Heart left ventricle (tissue), 16 donors: ENCODE measurements around the gene DDX6. TPM values are rescaled to one million over a fixed set of nuclear protein-coding genes. Genes with fewer than 3 reads are reported as not detected.

Source experiments
- ATAC-seq, 4 donors: fragments of 200-7000 bp; cut with Tn5 transposase; one replicate each; pipeline ENCODE4 v1.9.1; 2020 to 2022; ENCODE audit warnings: moderate library complexity in 4 of 4, mild to moderate bottlenecking in 3 of 4, moderate number of reproducible peaks in 1 of 4
- DNase-seq, 5 donors: peaks; one replicate each; pipeline ENCODE4 v3.0.0-alpha.2; 2020
- H3K27ac ChIP-seq, 12 donors: fragments of 200-600 bp; sonication (generic) in 4 of 12; one replicate each; pipeline versions ENCODE4 v1.5.0 to v1.8.0; 2016 to 2022; ENCODE audit warnings: mild to moderate bottlenecking in 2 of 12
- H3K27me3 ChIP-seq, 9 donors: fragments of 200-600 bp; sonication (generic) in 2 of 9; one replicate each; pipeline versions ENCODE4 v1.5.1 to v1.8.0; 2016 to 2022; ENCODE audit warnings: mild to moderate bottlenecking in 3 of 9
- H3K36me3 ChIP-seq, 9 donors: fragments of 200-600 bp; sonication (generic) in 2 of 9; one replicate each; pipeline versions ENCODE4 v1.5.0 to v1.8.0; 2018 to 2022; ENCODE audit warnings: mild to moderate bottlenecking in 2 of 9
- H3K4me1 ChIP-seq, 12 donors: fragments of 200-600 bp; sonication (generic) in 4 of 12; one replicate each; pipeline versions ENCODE4 v1.5.0 to v1.8.0; 2016 to 2022; ENCODE audit warnings: mild to moderate bottlenecking in 3 of 12
- H3K4me3 ChIP-seq, 12 donors: fragments of 200-600 bp; sonication (generic) in 4 of 12; one replicate each; pipeline versions ENCODE4 v1.5.0 to v1.8.0; 2017 to 2022; ENCODE audit warnings: mild to moderate bottlenecking in 9 of 12, moderate library complexity in 4 of 12
- H3K9me3 ChIP-seq, 12 donors: fragments of 200-600 bp; sonication (generic) in 4 of 12; one replicate each; pipeline versions ENCODE4 v1.5.0 to v1.8.0; 2016 to 2022; ENCODE audit warnings: mild to moderate bottlenecking in 1 of 12
- POLR2A ChIP-seq, 2 donors: fragments of 450-650 bp; IDR thresholded peaks; one replicate each; pipeline ENCODE4 v1.6.1; 2017; ENCODE audit warnings: antibody characterized with exemption in 2 of 2, mild to moderate bottlenecking in 2 of 2, moderate library complexity in 2 of 2
- WGBS, 4 donors: extraction: QIAGEN DNeasy Blood & Tissue Kit in 2 of 4; methylation state at CpG; one replicate each; pipeline versions ENCODE4 v1.1.5 to v1.1.7; 2013 to 2018; 5-methylcytosine and 5-hydroxymethylcytosine counted together
- intact Hi-C, 10 donors: fragments of 100-400 bp; cut with DNase I; formaldehyde crosslinking; loops; one replicate each; pipeline versions ENCODE4 v1.11.1 to v1.14.2; 2022
- polyA plus RNA-seq, 2 donors: library from polyadenylated mRNA; stranded (reverse); fragments of 200-250 nt; gene quantifications; one replicate each; pipeline ENCODE4 v1.2.3, GENCODE V29; 2013
- total RNA-seq, 9 donors: library from RNA; depleted of rRNA in 2 of 9; stranded (reverse); fragments of >200 nt in 2 of 9; fragmentation: NEBNext Ultra II Directional in 3 of 9; extraction: Animal tissue kit (Norgen Biotek cat#: 25700) in 3 of 9; gene quantifications; one replicate each; pipeline versions ENCODE4 v1.1.0 to v1.2.4, GENCODE V29; 2016 to 2023
- TF ChIP-seq, protein P1 (sequence below), 12 donors: fragments of 200-600 bp; sonication (generic) in 4 of 12; IDR thresholded peaks; one replicate each; pipeline versions ENCODE4 v1.5.0 to v1.8.0; 2018 to 2022; ENCODE audit warnings: antibody characterized with exemption in 12 of 12, mild to moderate bottlenecking in 5 of 12
- donor health status: ischemic (EF 13 %, LVEDD 7.1; RV severe dilation, severe dysfunction).
- donor health status: healthy with polysubstance abuse.
- donor health status: DM: no; HTN: yes; CAD: no.
- donor health status: DM: no; HTN: no; CAD: no.
- donor health status: ischemic (EF 25% LVEDD 6.9; RV normal size, moderate dysfunction).
- donor health status: ischemic (EF 25% LVEDD 5.7; RV mildly dilated, moderate dysfunction).
- donor health status: healthy.
- donor health status: DM: yes; HTN: yes; CAD: no.
- donor health status: ischemic (EF 35%, LVEDD 5.7; RV mildly dilated, moderate dysfunction).
- donor health status: nonischemic (EF 11% LVEDD 7.7; RV severe dilation, severe dysfunction).
- donor health status: DM: yes; HTN: yes; CAD: no.
- donor health status: PGD.
- donor health status: ischemic (EF 29% LVEDD 5.4; RV normal size, mild dysfunction).
- donor health status: nonischemic (EF 23%, LVEDD 6.1; RV moderate dilation, normal function).

The DDX6 gene
- total and polyA plus RNA-seq, 11 donors: 29.4 to 166 (median 110) TPM

DNA sequence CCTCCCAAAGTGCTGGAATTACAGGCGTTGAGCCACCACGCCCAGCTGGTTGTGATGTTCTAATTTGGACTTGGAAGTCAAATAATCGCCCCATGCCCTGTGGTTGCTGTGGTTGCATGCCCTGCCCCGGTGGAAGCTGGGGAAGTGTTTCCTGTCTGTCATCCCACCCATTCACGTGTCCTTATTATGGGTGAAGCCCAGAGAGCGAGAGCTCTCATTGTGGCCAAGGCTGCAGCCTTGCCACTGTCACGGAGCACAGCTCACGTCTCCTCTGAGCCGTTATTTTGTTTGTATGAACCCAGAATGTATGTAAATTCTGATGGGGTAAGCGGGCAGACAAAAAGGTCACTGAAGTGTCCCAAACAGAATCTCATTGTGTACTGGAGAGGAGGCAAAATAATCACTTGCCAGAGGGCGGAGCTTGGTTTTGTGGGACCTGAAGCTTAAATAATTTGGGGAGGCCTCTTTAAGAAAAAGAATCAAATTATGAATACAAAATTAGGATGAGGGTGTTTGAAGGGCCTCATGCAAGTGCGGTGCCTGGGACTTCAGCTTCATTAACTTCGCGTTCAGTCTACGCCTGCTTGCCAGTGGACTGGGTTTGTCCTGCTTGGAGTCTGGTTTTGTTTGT lies 85.7 kb downstream of the DDX6 start:
- Histone ChIP-seq H3K27ac (no peak overlapping the region), H3K27me3 (no peaks in the 10 kb centered on the region), H3K9me3 (peaks cover 0 to 7% (median 0%) of the 10 kb centered on the region in 12 donors), H3K4me3 (no peak overlapping the region), H3K36me3 (no peaks in the 10 kb centered on the region), H3K4me1 (peaks cover 0 to 18% (median 0%) of the 10 kb centered on the region in 12 donors)
- DNase-seq (peak in 1 of 5 donors; percentile 63), ATAC-seq (peak in 2 of 4 donors; percentile 34 to 53)
- 63 to 70% (median 68%) methylated on average over 15 of the region's 15 CpGs for WGBS, 4 donors
- TF ChIP-seq, protein P1, sequence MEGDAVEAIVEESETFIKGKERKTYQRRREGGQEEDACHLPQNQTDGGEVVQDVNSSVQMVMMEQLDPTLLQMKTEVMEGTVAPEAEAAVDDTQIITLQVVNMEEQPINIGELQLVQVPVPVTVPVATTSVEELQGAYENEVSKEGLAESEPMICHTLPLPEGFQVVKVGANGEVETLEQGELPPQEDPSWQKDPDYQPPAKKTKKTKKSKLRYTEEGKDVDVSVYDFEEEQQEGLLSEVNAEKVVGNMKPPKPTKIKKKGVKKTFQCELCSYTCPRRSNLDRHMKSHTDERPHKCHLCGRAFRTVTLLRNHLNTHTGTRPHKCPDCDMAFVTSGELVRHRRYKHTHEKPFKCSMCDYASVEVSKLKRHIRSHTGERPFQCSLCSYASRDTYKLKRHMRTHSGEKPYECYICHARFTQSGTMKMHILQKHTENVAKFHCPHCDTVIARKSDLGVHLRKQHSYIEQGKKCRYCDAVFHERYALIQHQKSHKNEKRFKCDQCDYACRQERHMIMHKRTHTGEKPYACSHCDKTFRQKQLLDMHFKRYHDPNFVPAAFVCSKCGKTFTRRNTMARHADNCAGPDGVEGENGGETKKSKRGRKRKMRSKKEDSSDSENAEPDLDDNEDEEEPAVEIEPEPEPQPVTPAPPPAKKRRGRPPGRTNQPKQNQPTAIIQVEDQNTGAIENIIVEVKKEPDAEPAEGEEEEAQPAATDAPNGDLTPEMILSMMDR (IDR thresholded peaks at IDR 0.05): no peak
- TF ChIP-seq POLR2A (IDR thresholded peaks at IDR 0.05): no peak
- intact Hi-C loops: no loop called here

DNA sequence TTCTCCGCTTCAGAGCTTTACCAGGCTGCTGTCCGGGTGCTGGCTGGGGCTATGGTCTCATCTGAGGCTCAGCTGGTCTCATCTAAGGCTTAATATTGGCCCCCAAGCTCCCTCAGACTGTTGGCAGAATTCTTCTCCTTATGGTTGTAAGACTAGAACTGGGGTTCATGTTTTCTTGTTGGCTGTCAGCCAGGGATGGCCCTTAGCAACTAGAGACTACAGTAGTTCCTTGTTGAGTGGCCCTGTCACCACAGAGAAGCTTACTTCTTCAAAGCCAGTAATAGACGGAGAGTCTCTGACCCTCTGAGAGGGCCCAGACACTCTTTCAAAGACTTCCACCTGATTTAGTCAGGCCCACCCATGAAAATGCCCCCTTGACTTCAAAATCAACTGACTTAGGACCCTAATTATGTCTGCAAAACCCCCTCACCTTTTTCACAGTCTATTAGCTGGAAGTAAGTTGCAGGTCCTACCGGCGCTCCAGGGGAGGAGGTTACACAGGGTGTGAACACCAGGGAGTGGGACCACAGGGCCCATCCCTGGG lies 87.3 kb downstream of the DDX6 start:
- Histone ChIP-seq H3K27ac (peak overlapping the region in 1 of 12 donors; percentile 24), H3K9me3 (peaks cover 0 to 10% (median 0%) of the 10 kb centered on the region in 12 donors), H3K27me3 (no peaks in the 10 kb centered on the region), H3K36me3 (no peaks in the 10 kb centered on the region), H3K4me3 (no peak overlapping the region), H3K4me1 (peaks cover 0 to 18% (median 0%) of the 10 kb centered on the region in 12 donors)
- DNase-seq (peak in 3 of 5 donors; percentile 41 to 52 (median 41)), ATAC-seq (peak in 1 of 4 donors; percentile 44)
- intact Hi-C loops: no loop called here
- no peak for TF ChIP-seq POLR2A (IDR thresholded peaks at IDR 0.05)
- TF ChIP-seq, protein P1 (IDR thresholded peaks at IDR 0.05): no peak
- 90 to 94% (median 93%) methylated on average over 5 of the region's 5 CpGs for WGBS, 4 donors

DNA sequence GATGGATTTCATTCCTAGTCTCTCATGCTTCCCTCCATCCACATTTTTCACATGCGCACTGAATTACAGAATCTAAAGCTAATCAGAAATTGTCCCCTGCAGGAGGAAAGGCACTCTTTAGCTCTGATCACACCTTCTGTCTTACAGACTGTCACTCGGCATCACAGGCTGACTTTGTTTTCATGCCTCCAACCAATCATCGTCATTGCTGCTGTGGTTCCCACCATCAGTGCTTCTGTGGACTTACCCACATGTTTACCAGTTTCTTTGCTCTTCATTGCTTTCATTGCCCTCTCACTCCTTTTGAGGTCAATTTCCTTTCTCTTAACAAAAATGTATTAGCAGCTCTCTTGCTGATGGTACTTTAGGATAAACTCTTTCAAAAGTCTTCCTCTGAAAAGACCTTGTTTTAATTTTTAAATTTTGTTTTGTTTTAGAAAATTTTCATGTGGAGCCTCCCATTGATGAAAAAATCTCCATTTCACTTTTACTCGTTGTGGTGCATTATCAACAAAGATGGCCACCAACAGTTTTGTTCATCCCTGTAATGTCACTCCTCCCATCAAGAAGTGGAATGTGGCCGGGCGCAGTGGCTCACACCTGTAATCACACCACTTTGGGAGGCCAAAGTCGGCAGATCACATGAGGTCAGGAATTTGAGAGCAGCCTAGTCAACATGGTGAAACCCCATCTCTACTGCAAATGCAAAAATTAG lies 91.3 kb downstream of the DDX6 start:
- Histone ChIP-seq H3K27me3 (no peaks in the 10 kb centered on the region), H3K36me3 (no peaks in the 10 kb centered on the region), H3K4me1 (peaks cover 0 to 3% (median 0%) of the 10 kb centered on the region in 12 donors), H3K27ac (peak overlapping the region in 1 of 12 donors; percentile 79), H3K4me3 (no peak overlapping the region), H3K9me3 (peaks cover 0 to 10% (median 0%) of the 10 kb centered on the region in 12 donors)
- intact Hi-C loops: loop anchor here in 3 of 10 donors (10.0 kb wide), 4 partner anchors 65 to 235 kb away; partner anchors contain the start of gene DDX6 (in 1 of the 3)
- 80 to 84% (median 82%) methylated on average over 7 of the region's 7 CpGs for WGBS, 4 donors
- DNase-seq (no peak), ATAC-seq (no peak)
- no peak for TF ChIP-seq POLR2A (IDR thresholded peaks at IDR 0.05)
- TF ChIP-seq, protein P1 (IDR thresholded peaks at IDR 0.05): no peak

Other genes with a start within 250 kb of the DDX6 start
- 10 to 100 TPM; 14.7 to 39.0 (median 21.7) TPM for gene IFT46, start 225.2 kb downstream of the DDX6 start, total RNA-seq
- gene IFT46, start 225.2 kb downstream of the DDX6 start, polyA plus RNA-seq: 10 to 100 TPM; 22.9 to 29.1 TPM
- 100 to 1,000 TPM in 4 of 9 donors, 10 to 100 TPM in 5; 87.6 to 127 (median 99.6) TPM for gene ARCN1, start 218.8 kb downstream of the DDX6 start, total RNA-seq
- gene ARCN1, start 218.8 kb downstream of the DDX6 start, polyA plus RNA-seq: 100 to 1,000 TPM in 1 of 2 donors, 10 to 100 TPM in 1; 53.1 to 107 TPM
- 100 to 1,000 TPM in 7 of 9 donors, 10 to 100 TPM in 2; 86.0 to 124 (median 113) TPM for gene PHLDB1, start 183.5 kb downstream of the DDX6 start, total RNA-seq
- 100 to 1,000 TPM; 104 to 129 TPM for gene PHLDB1, start 183.5 kb downstream of the DDX6 start, polyA plus RNA-seq
- not detected for gene TREH, start 111.5 kb downstream of the DDX6 start, total RNA-seq
- gene TREH, start 111.5 kb downstream of the DDX6 start, polyA plus RNA-seq: 1 to 10 TPM in 1 of 2 donors, under 1 TPM in 1; 0.17 to 1.7 TPM
- under 1 TPM in 1 of 9 donors, not detected in 8; 0.11 TPM for gene CXCR5, start 92.7 kb upstream of the DDX6 start, total RNA-seq
- under 1 TPM; 0.25 to 0.27 TPM for gene CXCR5, start 92.7 kb upstream of the DDX6 start, polyA plus RNA-seq
- 10 to 100 TPM; 33.4 to 80.3 (median 44.3) TPM for gene BCL9L, start 134.8 kb upstream of the DDX6 start, total RNA-seq
- gene BCL9L, start 134.8 kb upstream of the DDX6 start, polyA plus RNA-seq: 100 to 1,000 TPM in 1 of 2 donors, 10 to 100 TPM in 1; 28.0 to 102 TPM
- not detected for gene UPK2, start 165.1 kb upstream of the DDX6 start, total RNA-seq
- not detected for gene UPK2, start 165.1 kb upstream of the DDX6 start, polyA plus RNA-seq
- not detected for gene FOXR1, start 180.6 kb upstream of the DDX6 start, total RNA-seq
- not detected for gene FOXR1, start 180.6 kb upstream of the DDX6 start, polyA plus RNA-seq
- 10 to 100 TPM in 6 of 9 donors, 1 to 10 TPM in 3; 7.9 to 15.8 (median 11.7) TPM for gene CENATAC, start 207.0 kb upstream of the DDX6 start, total RNA-seq
- 10 to 100 TPM in 1 of 2 donors, 1 to 10 TPM in 1; 9.5 to 27.3 TPM for gene CENATAC, start 207.0 kb upstream of the DDX6 start, polyA plus RNA-seq
- 1,000 to 10,000 TPM in 2 of 9 donors, 100 to 1,000 TPM in 7; 719 to 1,307 (median 821) TPM for gene RPS25, start 227.2 kb upstream of the DDX6 start, total RNA-seq
- 1,000 to 10,000 TPM; 1,773 to 1,882 TPM for gene RPS25, start 227.2 kb upstream of the DDX6 start, polyA plus RNA-seq
- gene TRAPPC4, start 227.6 kb upstream of the DDX6 start, total RNA-seq: 10 to 100 TPM; 31.9 to 57.1 (median 44.4) TPM
- gene TRAPPC4, start 227.6 kb upstream of the DDX6 start, polyA plus RNA-seq: 10 to 100 TPM; 21.5 to 74.8 TPM
- gene SLC37A4, start 239.7 kb upstream of the DDX6 start, total RNA-seq: 10 to 100 TPM in 3 of 9 donors, 1 to 10 TPM in 6; 4.5 to 18.5 (median 7.7) TPM
- gene SLC37A4, start 239.7 kb upstream of the DDX6 start, polyA plus RNA-seq: 10 to 100 TPM in 1 of 2 donors, 1 to 10 TPM in 1; 7.4 to 10.1 TPM